Measurements from ENCODE around the gene CHST8.

Gene CHST8

GRCh38 chr19:33815380-33816340, 193.9 kb downstream of the CHST8 start:
- TF ChIP-seq REST (IDR thresholded peaks at IDR 0.05; ENCODE audit: insufficient read depth in 1 of 2, low read depth in 2 of 2, low read length in 2 of 2) = no peak

DNA sequence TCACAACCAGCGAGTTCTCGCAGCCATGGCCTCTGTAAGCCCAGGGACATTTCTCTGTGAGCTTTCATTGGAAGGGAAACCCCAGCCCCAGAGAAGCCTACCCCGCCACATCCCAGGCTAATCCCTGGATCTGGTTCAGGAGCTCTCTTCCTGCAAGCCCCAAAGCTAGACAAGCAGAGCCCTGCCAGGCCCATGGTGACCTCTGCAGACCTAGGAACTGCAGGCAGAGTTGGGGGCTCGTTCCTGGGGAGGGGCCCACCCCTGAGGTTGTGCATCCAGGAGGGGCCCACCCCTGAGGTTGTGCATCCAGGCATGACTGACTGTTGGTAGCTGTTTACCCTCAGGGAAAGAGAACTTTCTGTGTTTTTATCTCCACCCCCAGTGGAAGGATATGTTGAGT, 196.7 kb downstream of the CHST8 start:
- no peak for TF ChIP-seq SIN3A (IDR thresholded peaks at IDR 0.05; ENCODE audit: borderline replicate concordance, insufficient read depth, low read length)
- TF ChIP-seq REST (IDR thresholded peaks at IDR 0.05; ENCODE audit: insufficient read depth in 1 of 2, low read depth in 2 of 2, low read length in 2 of 2) = no peak
- TF ChIP-seq FOXP2 (optimal IDR thresholded peaks at IDR 0.05; ENCODE audit: borderline replicate concordance, extremely low read depth, extremely low read length, insufficient read depth) = no peak

GRCh38 chr19:33819506-33819879, 197.7 kb downstream of the CHST8 start:
- TF ChIP-seq TAF1 (IDR thresholded peaks at IDR 0.05; ENCODE audit: borderline replicate concordance, insufficient read depth, low read length) (no peak), POLR2AphosphoS5 (IDR thresholded peaks at IDR 0.05; ENCODE audit: low read depth, low read length) (no peak), FOXP2 (optimal IDR thresholded peaks at IDR 0.05; ENCODE audit: borderline replicate concordance, extremely low read depth, extremely low read length, insufficient read depth) (no peak), REST (IDR thresholded peaks at IDR 0.05; ENCODE audit: insufficient read depth in 1 of 2, low read depth in 2 of 2, low read length in 2 of 2) (no peak), SIN3A (IDR thresholded peaks at IDR 0.05; ENCODE audit: borderline replicate concordance, insufficient read depth, low read length) (no peak)

DNA sequence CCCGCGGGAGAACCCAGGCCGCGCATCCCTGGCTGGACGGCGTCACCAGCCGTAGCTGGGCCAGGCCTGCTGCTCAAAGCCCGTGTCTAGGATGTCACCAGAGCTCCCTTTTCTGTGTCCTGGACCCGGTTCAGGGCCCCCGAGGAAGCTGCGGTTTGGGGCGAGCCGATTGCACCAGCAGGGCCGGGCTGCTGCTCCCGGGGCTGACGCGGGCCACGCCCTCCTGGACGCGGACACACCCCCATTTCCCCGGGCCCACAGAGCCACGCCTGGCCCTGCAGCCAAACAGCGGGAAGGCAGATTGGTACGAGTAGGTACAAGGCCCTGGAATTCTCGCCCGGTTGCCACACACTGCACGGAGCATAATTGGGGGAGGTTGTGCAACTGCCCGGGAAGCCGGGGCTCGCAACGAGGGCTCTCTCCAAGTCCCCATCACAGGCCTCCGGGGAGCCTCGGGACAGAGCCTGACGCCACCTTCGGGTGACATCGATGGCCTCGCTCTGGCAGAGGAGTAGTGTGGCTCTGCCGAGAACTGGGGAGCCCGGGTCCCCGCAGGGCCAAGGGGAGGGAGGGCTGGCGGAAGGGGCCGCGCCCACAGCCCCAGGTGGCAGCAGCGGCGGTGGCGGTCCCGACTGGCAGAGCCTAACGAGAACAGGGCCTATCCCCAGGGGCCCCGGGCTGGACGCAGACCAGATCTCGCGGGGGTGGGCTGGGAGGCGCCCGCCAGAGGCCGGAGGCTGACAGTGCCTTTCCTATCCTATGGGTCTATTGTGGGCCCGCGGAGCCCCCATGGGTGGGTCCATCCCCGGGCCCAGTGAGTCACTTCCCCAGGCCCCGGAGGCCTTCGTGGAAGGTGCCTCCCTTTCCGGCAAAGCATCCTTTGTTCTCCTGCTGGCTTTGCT, 198.4 kb downstream of the CHST8 start:
- TF ChIP-seq TAF1 (IDR thresholded peaks at IDR 0.05; ENCODE audit: borderline replicate concordance, insufficient read depth, low read length) (no peak), REST (IDR thresholded peaks at IDR 0.05; ENCODE audit: insufficient read depth in 1 of 2, low read depth in 2 of 2, low read length in 2 of 2) (no peak), FOXP2 (optimal IDR thresholded peaks at IDR 0.05; ENCODE audit: borderline replicate concordance, extremely low read depth, extremely low read length, insufficient read depth) (no peak), POLR2AphosphoS5 (IDR thresholded peaks at IDR 0.05; ENCODE audit: low read depth, low read length) (no peak), SIN3A (IDR thresholded peaks at IDR 0.05; ENCODE audit: borderline replicate concordance, insufficient read depth, low read length) (no peak)
